ENCODE data around the gene METAP1D.
"Not testable (repeated sequence)": the region's sequence is repeated elsewhere in the genome, so short reads cannot be mapped to it uniquely, and the experiment has no call there.

DNA sequence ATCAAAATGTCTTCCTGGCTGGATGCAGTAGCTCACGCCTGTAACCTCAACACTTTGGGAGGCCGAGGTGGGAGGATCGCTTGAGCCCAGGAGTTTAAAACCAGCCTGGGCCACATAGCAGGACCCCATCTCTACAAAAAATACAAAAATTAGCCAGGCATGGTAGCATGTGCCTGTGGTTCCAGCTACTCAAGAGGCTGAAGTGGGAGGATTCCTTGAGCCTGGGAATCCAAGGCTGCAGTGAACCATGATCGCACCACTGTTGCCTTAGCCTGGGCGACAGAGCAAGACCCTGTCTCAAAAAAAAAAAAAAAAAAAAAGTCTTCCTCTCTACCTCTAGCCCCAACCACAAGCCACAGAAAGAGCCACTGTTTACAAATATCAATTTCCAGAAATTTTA, 60.4 kb downstream of the METAP1D start:
- TF ChIP-seq, protein P1, sequence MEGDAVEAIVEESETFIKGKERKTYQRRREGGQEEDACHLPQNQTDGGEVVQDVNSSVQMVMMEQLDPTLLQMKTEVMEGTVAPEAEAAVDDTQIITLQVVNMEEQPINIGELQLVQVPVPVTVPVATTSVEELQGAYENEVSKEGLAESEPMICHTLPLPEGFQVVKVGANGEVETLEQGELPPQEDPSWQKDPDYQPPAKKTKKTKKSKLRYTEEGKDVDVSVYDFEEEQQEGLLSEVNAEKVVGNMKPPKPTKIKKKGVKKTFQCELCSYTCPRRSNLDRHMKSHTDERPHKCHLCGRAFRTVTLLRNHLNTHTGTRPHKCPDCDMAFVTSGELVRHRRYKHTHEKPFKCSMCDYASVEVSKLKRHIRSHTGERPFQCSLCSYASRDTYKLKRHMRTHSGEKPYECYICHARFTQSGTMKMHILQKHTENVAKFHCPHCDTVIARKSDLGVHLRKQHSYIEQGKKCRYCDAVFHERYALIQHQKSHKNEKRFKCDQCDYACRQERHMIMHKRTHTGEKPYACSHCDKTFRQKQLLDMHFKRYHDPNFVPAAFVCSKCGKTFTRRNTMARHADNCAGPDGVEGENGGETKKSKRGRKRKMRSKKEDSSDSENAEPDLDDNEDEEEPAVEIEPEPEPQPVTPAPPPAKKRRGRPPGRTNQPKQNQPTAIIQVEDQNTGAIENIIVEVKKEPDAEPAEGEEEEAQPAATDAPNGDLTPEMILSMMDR (IDR thresholded peaks at IDR 0.05) = not testable (repeated sequence)
- TF ChIP-seq EZH2, EZH2phosphoT487 (IDR thresholded peaks at IDR 0.05): not testable (repeated sequence)

Measured in neural progenitor cell (in vitro differentiated cells).